8988T (cell line): ENCODE measurements around the gene SF3B2.
"Not testable (repeated sequence)": the region's sequence is repeated elsewhere in the genome, so short reads cannot be mapped to it uniquely, and the experiment has no call there.

Experiments used
- DNase-seq: peaks from one replicate; pipeline ENCODE4 v3.0.0; 2011

The SF3B2 gene

GRCh38 chr11:66076561-66076960, 24.4 kb downstream of the SF3B2 start:
- DNase-seq = no peak

- no peak for DNase-seq
Observed at GRCh38 chr11:66077927-66078326, 25.8 kb downstream of the SF3B2 start.

- DNase-seq = not testable (repeated sequence)
Observed at GRCh38 chr11:66078949-66079348, 26.8 kb downstream of the SF3B2 start.

- no peak for DNase-seq
Observed at GRCh38 chr11:66080055-66080817, 28.1 kb downstream of the SF3B2 start.

- DNase-seq = no peak
Observed at GRCh38 chr11:66081505-66081904, 29.3 kb downstream of the SF3B2 start.

- no peak for DNase-seq
Observed at GRCh38 chr11:66082946-66083698, 31.0 kb downstream of the SF3B2 start.

GRCh38 chr11:66083767-66084166, 31.6 kb downstream of the SF3B2 start:
- DNase-seq = no peak

- no peak for DNase-seq
Observed at GRCh38 chr11:66084821-66085475, 32.8 kb downstream of the SF3B2 start.

- no peak for DNase-seq
Observed at GRCh38 chr11:66087148-66087908, 35.2 kb downstream of the SF3B2 start.

GRCh38 chr11:66089067-66089466, 36.9 kb downstream of the SF3B2 start:
- no peak for DNase-seq

- no peak for DNase-seq
Observed at GRCh38 chr11:66090288-66090687, 38.1 kb downstream of the SF3B2 start.

- DNase-seq = not testable (repeated sequence)
Observed at GRCh38 chr11:66092125-66092524, 40.0 kb downstream of the SF3B2 start.

GRCh38 chr11:66099746-66100145, 47.6 kb downstream of the SF3B2 start:
- DNase-seq = not testable (repeated sequence)

- no peak for DNase-seq
Observed at GRCh38 chr11:66100272-66101065, 48.3 kb downstream of the SF3B2 start.

- DNase-seq = no peak
Observed at GRCh38 chr11:66101066-66101464, 48.9 kb downstream of the SF3B2 start.

- no peak for DNase-seq
Observed at GRCh38 chr11:66104057-66104638, 52.0 kb downstream of the SF3B2 start.

- DNase-seq = no peak
Observed at GRCh38 chr11:66106786-66107599, 54.8 kb downstream of the SF3B2 start.

- no peak for DNase-seq
Observed at GRCh38 chr11:66107600-66108510, 55.7 kb downstream of the SF3B2 start.

GRCh38 chr11:66109294-66109693, 57.1 kb downstream of the SF3B2 start:
- no peak for DNase-seq

- no peak for DNase-seq
Observed at GRCh38 chr11:66111158-66111557, 59.0 kb downstream of the SF3B2 start.
